GM23338 (cell line): ENCODE data around the gene OR2T10. TPM values are rescaled to one million over a fixed set of nuclear protein-coding genes. Genes with fewer than 3 reads are reported as not detected.

ENCODE experiments used
- ATAC-seq: fragments of 200-7000 bp; cut with Tn5 transposase; 3 replicates; pipeline ENCODE4 v1.9.1; 2020
- DNase-seq: peaks from one replicate; pipeline ENCODE4 v3.0.0-alpha.2; 2015; ENCODE audit warnings: low spot score
- H2AFZ ChIP-seq: fragments of 200-600 bp; sonication (generic); 2 replicates; pipeline ENCODE4 v1.8.0; 2016; ENCODE audit warnings: antibody characterized with exemption, mild to moderate bottlenecking, moderate library complexity
- H3F3A ChIP-seq: fragments of 200-600 bp; sonication (generic); replicated peaks from 2 replicates; pipeline ENCODE4 v1.8.0; 2017; ENCODE audit warnings: antibody characterized with exemption, mixed run types, low read depth
- H3K27ac ChIP-seq: fragments of 200-600 bp; sonication (generic); 2 replicates; pipeline ENCODE4 v1.6.1; 2016; ENCODE audit warnings: low read depth
- H3K27me3 ChIP-seq: fragments of 200-600 bp; sonication (generic); 2 replicates; pipeline ENCODE4 v1.8.0; 2016; ENCODE audit warnings: mild to moderate bottlenecking, mixed run types, moderate library complexity; ENCODE audit not compliant: insufficient read depth
- H3K36me3 ChIP-seq: fragments of 200-600 bp; sonication (generic); 2 replicates; pipeline ENCODE4 v1.8.0; 2016; ENCODE audit warnings: mild to moderate bottlenecking; ENCODE audit not compliant: insufficient read depth
- H3K4me1 ChIP-seq: fragments of 200-600 bp; sonication (generic); 2 replicates; pipeline ENCODE4 v1.8.0; 2016; ENCODE audit warnings: mild to moderate bottlenecking, moderate library complexity; ENCODE audit not compliant: insufficient read depth
- H3K4me2 ChIP-seq: fragments of 200-600 bp; sonication (generic); 2 replicates; pipeline ENCODE4 v1.7.1; 2017; ENCODE audit warnings: mixed run types
- H3K4me3 ChIP-seq: fragments of 200-600 bp; sonication (generic); 2 replicates; pipeline ENCODE4 v1.6.1; 2016; ENCODE audit warnings: mixed run types
- H3K79me2 ChIP-seq: fragments of 200-600 bp; sonication (generic); replicated peaks from 2 replicates; pipeline ENCODE4 v1.8.0; 2017; ENCODE audit warnings: mild to moderate bottlenecking; ENCODE audit not compliant: insufficient read depth
- H3K9me2 ChIP-seq: fragments of 200-600 bp; sonication (generic); 2 replicates; pipeline ENCODE4 v1.8.0; 2017; ENCODE audit not compliant: insufficient read depth
- H4K20me1 ChIP-seq: fragments of 200-600 bp; sonication (generic); replicated peaks from 2 replicates; pipeline ENCODE4 v1.8.0; 2017; ENCODE audit warnings: mild to moderate bottlenecking; ENCODE audit not compliant: insufficient read depth
- H3K27ac Mint-ChIP-seq: 2 replicates; pipeline ENCODE4 v1.8.0; 2020; ENCODE audit warnings: inconsistent platforms, mild to moderate bottlenecking, moderate library complexity, mixed read lengths
- H3K27me3 Mint-ChIP-seq: 3 replicates; pipeline ENCODE4 v1.8.0; 2022; ENCODE audit warnings: low read depth, mild to moderate bottlenecking, moderate library complexity, mixed read lengths, inconsistent platforms; ENCODE audit not compliant: insufficient read depth, poor library complexity
- H3K36me3 Mint-ChIP-seq: 3 replicates; pipeline ENCODE4 v1.8.0; 2021; ENCODE audit warnings: low read depth, mild to moderate bottlenecking, inconsistent platforms, moderate library complexity, mixed read lengths
- H3K4me1 Mint-ChIP-seq: 3 replicates; pipeline ENCODE4 v1.8.0; 2020; ENCODE audit warnings: mild to moderate bottlenecking, inconsistent platforms, mixed read lengths
- H3K4me3 Mint-ChIP-seq: 3 replicates; pipeline ENCODE4 v1.8.0; 2021; ENCODE audit warnings: moderate library complexity, mild to moderate bottlenecking, inconsistent platforms, mixed read lengths
- H3K9me3 Mint-ChIP-seq: 3 replicates; pipeline ENCODE4 v1.8.0; 2020; ENCODE audit warnings: moderate library complexity, mild to moderate bottlenecking, inconsistent platforms, mixed read lengths
- CREB1 ChIP-seq: fragments of 250-450 bp; sonication (Bioruptor Pico); IDR thresholded peaks from 2 replicates; pipeline ENCODE4 v1.5.0; 2020; ENCODE audit warnings: low read depth, mild to moderate bottlenecking, moderate library complexity
- ETS1 ChIP-seq: IDR thresholded peaks from 2 replicates; pipeline ENCODE4 v1.6.1; 2016; ENCODE audit warnings: antibody characterized with exemption
- EZH2 ChIP-seq: fragments of 200-600 bp; sonication (generic); IDR thresholded peaks from one replicate; pipeline ENCODE4 v1.8.0; 2017; ENCODE audit warnings: antibody characterized with exemption, mild to moderate bottlenecking, low read depth; ENCODE audit not compliant: unreplicated experiment
- EZH2phosphoT487 ChIP-seq: fragments of 200-600 bp; sonication (generic); IDR thresholded peaks from one replicate; pipeline ENCODE4 v1.8.1; 2018; ENCODE audit warnings: antibody characterized with exemption; ENCODE audit not compliant: unreplicated experiment
- JUNB ChIP-seq: IDR thresholded peaks from one replicate; pipeline ENCODE4 v1.6.1; 2016; ENCODE audit warnings: antibody characterized with exemption; ENCODE audit not compliant: unreplicated experiment
- POLR2AphosphoS5 ChIP-seq: IDR thresholded peaks from 2 replicates; pipeline ENCODE4 v1.6.1; 2016; ENCODE audit warnings: antibody characterized with exemption, low read depth
- REST ChIP-seq: IDR thresholded peaks from one replicate; pipeline ENCODE4 v1.6.1; 2018; ENCODE audit warnings: antibody characterized with exemption; ENCODE audit not compliant: unreplicated experiment
- STAT1 ChIP-seq: IDR thresholded peaks from one replicate; pipeline ENCODE4 v1.6.1; 2016; ENCODE audit warnings: antibody characterized with exemption; ENCODE audit not compliant: unreplicated experiment
- ZNF331 ChIP-seq: fragments of 250-450 bp; sonication (Bioruptor Pico); IDR thresholded peaks from 2 replicates; pipeline ENCODE4 v1.5.0; 2020; ENCODE audit warnings: low read depth, mild to moderate bottlenecking, moderate library complexity
- ZNF462 ChIP-seq: fragments of 250-450 bp; sonication (Bioruptor Pico); IDR thresholded peaks from 2 replicates; pipeline ENCODE4 v1.5.0; 2020; ENCODE audit warnings: mild to moderate bottlenecking, moderate library complexity
- polyA plus RNA-seq: library from polyadenylated mRNA; unstranded; fragments of >200 nt; fragmentation: Nextera tagmentation; extraction: Ambion mirVana; gene quantifications from 2 replicates; pipeline ENCODE4 v1.2.1, GENCODE V29; 2016
- total RNA-seq: library from RNA; depleted of rRNA; stranded (reverse); fragments of >200 nt; shearing (Covaris generic); gene quantifications from 2 replicates; pipeline ENCODE4 v1.2.3, GENCODE V29; 2014

Gene OR2T10
- total and polyA plus RNA-seq, 2 experiments from 2014 or later: not detected

GRCh38 chr1:248618119-248618518 lies 20.6 kb upstream of the OR2T10 start (continued):
- no peak for TF ChIP-seq REST

GRCh38 chr1:248613742-248614141 lies 16.2 kb upstream of the OR2T10 start:
- no peaks in the 10 kb centered on the region for H3K27me3 ChIP-seq
- H3K4me3 Mint-ChIP-seq: no peak overlapping the region
- H3K36me3 Mint-ChIP-seq: peaks cover 18% of the 10 kb centered on the region
- H2AFZ ChIP-seq: no peak overlapping the region
- H3K4me3 ChIP-seq: no peak overlapping the region
- H3F3A ChIP-seq: no peaks in the 10 kb centered on the region
- H3K79me2 ChIP-seq: no peaks in the 10 kb centered on the region
- H3K4me1 ChIP-seq: no peaks in the 10 kb centered on the region
- no peaks in the 10 kb centered on the region for H3K4me1 Mint-ChIP-seq
- DNase-seq: no peak
- TF ChIP-seq ZNF331 (no peak), EZH2phosphoT487 (no peak), ETS1 (no peak), STAT1 (no peak), EZH2 (no peak), JUNB (no peak), CREB1 (CRISPR knock-in tag) (no peak), ZNF462 (CRISPR knock-in tag) (no peak), POLR2AphosphoS5 (no peak)
- no peak for ATAC-seq
- H3K27ac ChIP-seq: no peak overlapping the region
- no peak overlapping the region for H3K4me2 ChIP-seq
- H3K27me3 Mint-ChIP-seq: no peaks in the 10 kb centered on the region
- H3K27ac Mint-ChIP-seq: no peak overlapping the region
- no peaks in the 10 kb centered on the region for H3K9me2 ChIP-seq
- H3K36me3 ChIP-seq: 0 out of 2 replicates have a peak, but pooled peaks cover 4% of the 10 kb centered on the region
- H3K9me3 Mint-ChIP-seq: peaks cover 87% of the 10 kb centered on the region
- no peaks in the 10 kb centered on the region for H4K20me1 ChIP-seq
